Neural cell (in vitro differentiated cells): ENCODE results near the gene PDIA2.

Experiments used
- EZH2 ChIP-seq: fragments of 200-600, 300-800 bp; shearing (Covaris generic), sonication (generic); IDR thresholded peaks from 2 replicates; pipeline ENCODE4 v1.6.1; 2014; ENCODE audit warnings: antibody characterized with exemption, low read length, borderline replicate concordance, mild to moderate bottlenecking; ENCODE audit not compliant: insufficient read depth, poor library complexity, severe bottlenecking
- MXI1 ChIP-seq: fragments of 450-650 bp; conservative IDR thresholded peaks from 2 replicates; pipeline ENCODE4 v1.6.1; 2014; ENCODE audit warnings: antibody characterized with exemption, mild to moderate bottlenecking; ENCODE audit not compliant: poor library complexity, severe bottlenecking
- POLR2AphosphoS5 ChIP-seq: IDR thresholded peaks from 2 replicates; pipeline ENCODE4 v1.6.1; 2012
- RAD21 ChIP-seq: fragments of 450-650 bp; conservative IDR thresholded peaks from 2 replicates; pipeline ENCODE4 v1.6.1; 2014; ENCODE audit warnings: antibody characterized with exemption, mild to moderate bottlenecking, moderate library complexity
- SMC3 ChIP-seq: fragments of 450-650 bp; conservative IDR thresholded peaks from 2 replicates; pipeline ENCODE4 v1.6.1; 2014; ENCODE audit warnings: antibody characterized with exemption, mild to moderate bottlenecking, moderate library complexity; ENCODE audit not compliant: poor library complexity
- TAF1 ChIP-seq: IDR thresholded peaks from 2 replicates; pipeline ENCODE4 v1.6.1; 2012; ENCODE audit warnings: low read depth
- TF ChIP-seq, protein P1 (sequence below): fragments of 450-650 bp; IDR thresholded peaks from 2 replicates; pipeline ENCODE4 v1.5.1; 2014; ENCODE audit warnings: antibody characterized with exemption, mild to moderate bottlenecking, moderate library complexity; ENCODE audit not compliant: poor library complexity, severe bottlenecking
- TF ChIP-seq, protein P2 (sequence below): IDR thresholded peaks from 2 replicates; pipeline ENCODE4 v1.6.1; 2012; ENCODE audit warnings: borderline replicate concordance

DNA sequence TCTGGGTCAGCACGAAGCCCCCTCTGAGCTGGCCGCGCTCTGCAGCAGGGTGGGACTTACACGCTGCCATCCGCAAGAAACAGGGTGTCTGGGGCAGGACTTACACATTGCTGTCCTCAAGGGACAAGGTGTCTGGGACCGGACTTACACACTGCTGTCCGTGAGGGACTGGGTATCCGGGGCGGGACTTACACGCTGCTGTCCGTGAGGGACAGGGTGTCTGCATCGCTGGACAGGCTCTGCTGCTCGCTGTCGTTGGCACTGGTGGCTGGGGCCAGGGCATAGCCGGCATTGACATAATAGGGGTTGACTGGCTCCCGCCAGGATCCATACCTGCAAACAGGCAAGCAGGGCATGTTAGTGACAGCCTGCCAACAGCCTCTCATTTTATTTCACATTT lies 31.4 kb downstream of the PDIA2 start:
- TF ChIP-seq SMC3 (no peak), POLR2AphosphoS5 (no peak), TAF1 (no peak), EZH2 (no peak), MXI1 (no peak), RAD21 (no peak)
- TF ChIP-seq, protein P1, sequence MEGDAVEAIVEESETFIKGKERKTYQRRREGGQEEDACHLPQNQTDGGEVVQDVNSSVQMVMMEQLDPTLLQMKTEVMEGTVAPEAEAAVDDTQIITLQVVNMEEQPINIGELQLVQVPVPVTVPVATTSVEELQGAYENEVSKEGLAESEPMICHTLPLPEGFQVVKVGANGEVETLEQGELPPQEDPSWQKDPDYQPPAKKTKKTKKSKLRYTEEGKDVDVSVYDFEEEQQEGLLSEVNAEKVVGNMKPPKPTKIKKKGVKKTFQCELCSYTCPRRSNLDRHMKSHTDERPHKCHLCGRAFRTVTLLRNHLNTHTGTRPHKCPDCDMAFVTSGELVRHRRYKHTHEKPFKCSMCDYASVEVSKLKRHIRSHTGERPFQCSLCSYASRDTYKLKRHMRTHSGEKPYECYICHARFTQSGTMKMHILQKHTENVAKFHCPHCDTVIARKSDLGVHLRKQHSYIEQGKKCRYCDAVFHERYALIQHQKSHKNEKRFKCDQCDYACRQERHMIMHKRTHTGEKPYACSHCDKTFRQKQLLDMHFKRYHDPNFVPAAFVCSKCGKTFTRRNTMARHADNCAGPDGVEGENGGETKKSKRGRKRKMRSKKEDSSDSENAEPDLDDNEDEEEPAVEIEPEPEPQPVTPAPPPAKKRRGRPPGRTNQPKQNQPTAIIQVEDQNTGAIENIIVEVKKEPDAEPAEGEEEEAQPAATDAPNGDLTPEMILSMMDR, result no peak
- TF ChIP-seq, protein P2, sequence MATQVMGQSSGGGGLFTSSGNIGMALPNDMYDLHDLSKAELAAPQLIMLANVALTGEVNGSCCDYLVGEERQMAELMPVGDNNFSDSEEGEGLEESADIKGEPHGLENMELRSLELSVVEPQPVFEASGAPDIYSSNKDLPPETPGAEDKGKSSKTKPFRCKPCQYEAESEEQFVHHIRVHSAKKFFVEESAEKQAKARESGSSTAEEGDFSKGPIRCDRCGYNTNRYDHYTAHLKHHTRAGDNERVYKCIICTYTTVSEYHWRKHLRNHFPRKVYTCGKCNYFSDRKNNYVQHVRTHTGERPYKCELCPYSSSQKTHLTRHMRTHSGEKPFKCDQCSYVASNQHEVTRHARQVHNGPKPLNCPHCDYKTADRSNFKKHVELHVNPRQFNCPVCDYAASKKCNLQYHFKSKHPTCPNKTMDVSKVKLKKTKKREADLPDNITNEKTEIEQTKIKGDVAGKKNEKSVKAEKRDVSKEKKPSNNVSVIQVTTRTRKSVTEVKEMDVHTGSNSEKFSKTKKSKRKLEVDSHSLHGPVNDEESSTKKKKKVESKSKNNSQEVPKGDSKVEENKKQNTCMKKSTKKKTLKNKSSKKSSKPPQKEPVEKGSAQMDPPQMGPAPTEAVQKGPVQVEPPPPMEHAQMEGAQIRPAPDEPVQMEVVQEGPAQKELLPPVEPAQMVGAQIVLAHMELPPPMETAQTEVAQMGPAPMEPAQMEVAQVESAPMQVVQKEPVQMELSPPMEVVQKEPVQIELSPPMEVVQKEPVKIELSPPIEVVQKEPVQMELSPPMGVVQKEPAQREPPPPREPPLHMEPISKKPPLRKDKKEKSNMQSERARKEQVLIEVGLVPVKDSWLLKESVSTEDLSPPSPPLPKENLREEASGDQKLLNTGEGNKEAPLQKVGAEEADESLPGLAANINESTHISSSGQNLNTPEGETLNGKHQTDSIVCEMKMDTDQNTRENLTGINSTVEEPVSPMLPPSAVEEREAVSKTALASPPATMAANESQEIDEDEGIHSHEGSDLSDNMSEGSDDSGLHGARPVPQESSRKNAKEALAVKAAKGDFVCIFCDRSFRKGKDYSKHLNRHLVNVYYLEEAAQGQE, result no peak
